CD14-positive monocyte (primary cell): ENCODE measurements around the gene PYGM. TPM values are rescaled to one million over a fixed set of nuclear protein-coding genes. Genes with fewer than 3 reads are reported as not detected.

Experiments
- DNase-seq, 3 donors: peaks; one replicate each; pipeline ENCODE4 v3.0.0-alpha.2; 2011 to 2022
- H2AFZ ChIP-seq: 2 replicates; pipeline ENCODE4 v1.6.0; 2012; ENCODE audit warnings: mild to moderate bottlenecking, low read depth, low read length, inconsistent platforms; ENCODE audit not compliant: insufficient read depth, poor library complexity, severe bottlenecking
- H3K27ac ChIP-seq, 2 donors: 1 replicate in 1 of 2; 2 replicates in 1 of 2; pipeline ENCODE4 v1.5.1; 2012 to 2013; ENCODE audit warnings: low read length in 2 of 2, control low read depth in 1 of 2, inconsistent platforms in 1 of 2, low read depth in 1 of 2, mild to moderate bottlenecking in 1 of 2
- H3K27me3 ChIP-seq, 2 donors: one replicate each; pipeline versions ENCODE4 v1.6.0 to v1.6.1; 2011 to 2013; ENCODE audit warnings: low read length in 2 of 2; ENCODE audit not compliant: control insufficient read depth in 2 of 2, insufficient read depth in 2 of 2
- H3K36me3 ChIP-seq, 2 donors: replicated peaks in 1 of 2; 1 replicate in 1 of 2; 2 replicates in 1 of 2; pipeline versions ENCODE4 v1.5.1 to v1.6.1; 2012 to 2013; ENCODE audit warnings: low read length in 2 of 2, control low read depth in 1 of 2, inconsistent platforms in 1 of 2, mild to moderate bottlenecking in 1 of 2; ENCODE audit not compliant: insufficient read depth in 2 of 2, control insufficient read depth in 1 of 2
- H3K4me1 ChIP-seq, 2 donors: 1 replicate in 1 of 2; 2 replicates in 1 of 2; pipeline versions ENCODE4 v1.5.1 to v1.6.1; 2012 to 2013; ENCODE audit warnings: low read length in 2 of 2, control low read depth in 1 of 2, inconsistent platforms in 1 of 2, mild to moderate bottlenecking in 1 of 2, moderate library complexity in 1 of 2; ENCODE audit not compliant: insufficient read depth in 2 of 2, control insufficient read depth in 1 of 2
- H3K4me2 ChIP-seq: replicated peaks from 2 replicates; pipeline ENCODE3; 2012; ENCODE audit warnings: low read length, moderate library complexity, mild to moderate bottlenecking; ENCODE audit not compliant: poor library complexity, severe bottlenecking; ENCODE audit errors: extremely low read depth
- H3K4me3 ChIP-seq, 3 experiments: fragments of 200-600 bp in 1 of 3; sonication (generic) in 1 of 3; replicated peaks in 1 of 3; 1 replicate in 2 of 3; 2 replicates in 1 of 3; pipeline ENCODE4 v1.5.1; 2011 to 2013; ENCODE audit warnings: low read length in 3 of 3, mild to moderate bottlenecking in 3 of 3, control low read depth in 2 of 3, low read depth in 2 of 3, inconsistent platforms in 1 of 3, moderate library complexity in 1 of 3
- H3K79me2 ChIP-seq: 2 replicates; pipeline ENCODE4 v1.6.0; 2012; ENCODE audit warnings: mild to moderate bottlenecking, control low read depth, inconsistent platforms, low read length, moderate library complexity; ENCODE audit not compliant: insufficient read depth
- H3K9ac ChIP-seq: 2 replicates; pipeline ENCODE4 v1.6.0; 2017; ENCODE audit warnings: low read length, mild to moderate bottlenecking; ENCODE audit not compliant: insufficient read depth, poor library complexity, severe bottlenecking
- H3K9me3 ChIP-seq, 2 donors: replicated peaks in 1 of 2; 1 replicate in 1 of 2; 2 replicates in 1 of 2; pipeline versions ENCODE4 v1.5.1 to v1.6.1; 2012 to 2013; ENCODE audit warnings: low read length in 2 of 2, control low read depth in 1 of 2; ENCODE audit not compliant: control insufficient read depth in 1 of 2, insufficient read depth in 1 of 2
- H4K20me1 ChIP-seq: 2 replicates; pipeline ENCODE4 v1.6.0; 2012; ENCODE audit warnings: mild to moderate bottlenecking, low read length, control low read depth, moderate library complexity; ENCODE audit not compliant: insufficient read depth
- H3K27ac Mint-ChIP-seq, 7 donors: one replicate each; pipeline ENCODE4 v1.8.0; 2020; ENCODE audit warnings: mild to moderate bottlenecking in 7 of 7, mixed read lengths in 7 of 7, moderate library complexity in 6 of 7, inconsistent platforms in 2 of 7
- H3K27me3 Mint-ChIP-seq, 3 donors: one replicate each; pipeline ENCODE4 v1.8.0; 2021 to 2022; ENCODE audit warnings: low read depth in 3 of 3, mild to moderate bottlenecking in 3 of 3, mixed read lengths in 3 of 3, moderate library complexity in 3 of 3, inconsistent platforms in 1 of 3
- H3K36me3 Mint-ChIP-seq, 2 donors: one replicate each; pipeline ENCODE4 v1.8.0; 2020; ENCODE audit warnings: mixed read lengths in 2 of 2, inconsistent platforms in 1 of 2, mild to moderate bottlenecking in 1 of 2
- H3K4me1 Mint-ChIP-seq: one replicate; pipeline ENCODE4 v1.8.0; 2020; ENCODE audit warnings: mild to moderate bottlenecking, mixed read lengths
- H3K4me3 Mint-ChIP-seq, 2 donors: one replicate each; pipeline ENCODE4 v1.8.0; 2020; ENCODE audit warnings: mild to moderate bottlenecking in 2 of 2, mixed read lengths in 2 of 2, moderate library complexity in 1 of 2
- H3K9me3 Mint-ChIP-seq, 7 donors: one replicate each; pipeline ENCODE4 v1.8.0; 2020 to 2022; ENCODE audit warnings: mixed read lengths in 7 of 7, mild to moderate bottlenecking in 6 of 7, moderate library complexity in 6 of 7, inconsistent platforms in 2 of 7
- CTCF ChIP-seq: fragments of 200-600 bp; IDR thresholded peaks from one replicate; pipeline ENCODE4 v1.8.0; 2022; ENCODE audit warnings: antibody characterized with exemption, mild to moderate bottlenecking
- WGBS: methylation state at CpG from one replicate; pipeline ENCODE4 v1.1.5; 2013; ENCODE audit warnings: missing lambda C conversion rate; ENCODE audit not compliant: insufficient coverage; 5-methylcytosine and 5-hydroxymethylcytosine counted together
- intact Hi-C, 2 donors: fragments of 100-400 bp; cut with micrococcal nuclease; formaldehyde crosslinking; loops; one replicate each; pipeline versions ENCODE4 v1.15.0 to v1.15.1; 2023
- polyA plus RNA-seq, 3 donors: library from polyadenylated mRNA; depleted of rRNA in 1 of 3; unstranded in 2 of 3; stranded (reverse) in 1 of 3; fragments of 300-500 nt in 2 of 3; fragments of >200 nt in 1 of 3; fragmentation: Illumina TruSeq in 2 of 3; gene quantifications; 1 replicate in 2 of 3; 2 replicates in 1 of 3; pipeline ENCODE4 v1.2.3, GENCODE V29; 2012 to 2021

Gene PYGM
- polyA plus RNA-seq, 3 donors, result 0.05 to 1.8 TPM; not detected in 1

GRCh38 chr11:64802370-64803157 lies 42.8 kb upstream of the PYGM start:
- Histone ChIP-seq H3K4me2 (peak overlapping the region; percentile 86), H2AFZ (peak overlapping the region; percentile 62), H3K4me1 (peaks cover 29 to 42% of the 10 kb centered on the region in 2 donors), H4K20me1 (no peaks in the 10 kb centered on the region), H3K4me3 (peak overlapping the region; percentile 48 to 94 (median 65)), H3K79me2 (peaks cover 6% of the 10 kb centered on the region), H3K9me3 (no peaks in the 10 kb centered on the region), H3K9ac (peak overlapping the region; percentile 43), H3K36me3 (peaks cover 13 to 48% of the 10 kb centered on the region in 2 donors), H3K27ac (peak overlapping the region in 1 of 2 donors; percentile 25), H3K27me3 (no peaks in the 10 kb centered on the region)
- DNase-seq, result peak in 1 of 3 donors; percentile 12
- no peak for TF ChIP-seq CTCF
- intact Hi-C loops, result no loop called here
- Mint-ChIP-seq H3K4me1 (peaks cover 46% of the 10 kb centered on the region), H3K27ac (peak overlapping the region in 3 of 7 donors; percentile 9 to 78 (median 46)), H3K27me3 (peaks cover 0 to 3% (median 0%) of the 10 kb centered on the region in 3 donors), H3K36me3 (peaks cover 28 to 43% of the 10 kb centered on the region in 2 donors), H3K9me3 (peaks cover 0 to 3% (median 0%) of the 10 kb centered on the region in 7 donors), H3K4me3 (peak overlapping the region; percentile 76 to 82)
- WGBS, result 2% methylated on average over 52 of the region's 54 CpGs

- intact Hi-C loops, result no loop called here
- H3K36me3 Mint-ChIP-seq, result peaks cover 23 to 43% of the 10 kb centered on the region in 2 donors
- peaks cover 20 to 47% of the 10 kb centered on the region in 2 donors for H3K36me3 ChIP-seq
- H2AFZ ChIP-seq, result peak overlapping the region; percentile 62
- no peaks in the 10 kb centered on the region for H3K27me3 ChIP-seq
- peak overlapping the region; percentile 76 to 82 for H3K4me3 Mint-ChIP-seq
- H3K9me3 Mint-ChIP-seq, result peaks cover 0 to 3% (median 0%) of the 10 kb centered on the region in 7 donors
- peaks cover 0 to 3% (median 0%) of the 10 kb centered on the region in 3 donors for H3K27me3 Mint-ChIP-seq
- H3K4me1 Mint-ChIP-seq, result peaks cover 44% of the 10 kb centered on the region
- no peaks in the 10 kb centered on the region for H3K9me3 ChIP-seq
- peak overlapping the region; percentile 25 to 41 for H3K27ac ChIP-seq
- H3K4me2 ChIP-seq, result peak overlapping the region; percentile 86
- H3K4me3 ChIP-seq, result peak overlapping the region; percentile 48 to 94 (median 65)
- H3K4me1 ChIP-seq, result peaks cover 29 to 42% of the 10 kb centered on the region in 2 donors
- H3K27ac Mint-ChIP-seq, result peak overlapping the region in 6 of 7 donors; percentile 24 to 78 (median 50)
- DNase-seq, result peak in 2 of 3 donors; percentile 36 to 40
- peaks cover 5% of the 10 kb centered on the region for H4K20me1 ChIP-seq
- peaks cover 6% of the 10 kb centered on the region for H3K79me2 ChIP-seq
- WGBS, result 0% methylated on average over 8 of the region's 13 CpGs
- no peak for TF ChIP-seq CTCF
- H3K9ac ChIP-seq, result peak overlapping the region; percentile 43
These were observed 42.0 kb upstream of the PYGM start for GRCh38 chr11:64801561-64802369.
